Heart left ventricle (tissue), 16 donors: ENCODE data around the gene IPO7. TPM values are rescaled to one million over a fixed set of nuclear protein-coding genes. Genes with fewer than 3 reads are reported as not detected.
A peak's percentile ranks its signal among the peaks of the same experiment; 100 is the strongest.
"Not testable (repeated sequence)": the region's sequence is repeated elsewhere in the genome, so short reads cannot be mapped to it uniquely, and the experiment has no call there.

Experiments used
- ATAC-seq, 4 donors: fragments of 200-7000 bp; cut with Tn5 transposase; one replicate each; pipeline ENCODE4 v1.9.1; 2020 to 2022; ENCODE audit warnings: moderate library complexity in 4 of 4, mild to moderate bottlenecking in 3 of 4, moderate number of reproducible peaks in 1 of 4
- DNase-seq, 5 donors: peaks; one replicate each; pipeline ENCODE4 v3.0.0-alpha.2; 2020
- H3K27ac ChIP-seq, 12 donors: fragments of 200-600 bp; sonication (generic) in 4 of 12; one replicate each; pipeline versions ENCODE4 v1.5.0 to v1.8.0; 2016 to 2022; ENCODE audit warnings: mild to moderate bottlenecking in 2 of 12
- H3K27me3 ChIP-seq, 9 donors: fragments of 200-600 bp; sonication (generic) in 2 of 9; one replicate each; pipeline versions ENCODE4 v1.5.1 to v1.8.0; 2016 to 2022; ENCODE audit warnings: mild to moderate bottlenecking in 3 of 9
- H3K36me3 ChIP-seq, 9 donors: fragments of 200-600 bp; sonication (generic) in 2 of 9; one replicate each; pipeline versions ENCODE4 v1.5.0 to v1.8.0; 2018 to 2022; ENCODE audit warnings: mild to moderate bottlenecking in 2 of 9
- H3K4me1 ChIP-seq, 12 donors: fragments of 200-600 bp; sonication (generic) in 4 of 12; one replicate each; pipeline versions ENCODE4 v1.5.0 to v1.8.0; 2016 to 2022; ENCODE audit warnings: mild to moderate bottlenecking in 3 of 12
- H3K4me3 ChIP-seq, 12 donors: fragments of 200-600 bp; sonication (generic) in 4 of 12; one replicate each; pipeline versions ENCODE4 v1.5.0 to v1.8.0; 2017 to 2022; ENCODE audit warnings: mild to moderate bottlenecking in 9 of 12, moderate library complexity in 4 of 12
- H3K9me3 ChIP-seq, 12 donors: fragments of 200-600 bp; sonication (generic) in 4 of 12; one replicate each; pipeline versions ENCODE4 v1.5.0 to v1.8.0; 2016 to 2022; ENCODE audit warnings: mild to moderate bottlenecking in 1 of 12
- CTCF ChIP-seq, 12 donors: fragments of 200-600 bp; sonication (generic) in 4 of 12; IDR thresholded peaks; one replicate each; pipeline versions ENCODE4 v1.5.0 to v1.8.0; 2018 to 2022; ENCODE audit warnings: antibody characterized with exemption in 12 of 12, mild to moderate bottlenecking in 5 of 12
- POLR2A ChIP-seq, 2 donors: fragments of 450-650 bp; IDR thresholded peaks; one replicate each; pipeline ENCODE4 v1.6.1; 2017; ENCODE audit warnings: antibody characterized with exemption in 2 of 2, mild to moderate bottlenecking in 2 of 2, moderate library complexity in 2 of 2
- WGBS, 4 donors: extraction: QIAGEN DNeasy Blood & Tissue Kit in 2 of 4; methylation state at CpG; one replicate each; pipeline versions ENCODE4 v1.1.5 to v1.1.7; 2013 to 2018; 5-methylcytosine and 5-hydroxymethylcytosine counted together
- intact Hi-C, 10 donors: fragments of 100-400 bp; cut with DNase I; formaldehyde crosslinking; loops; one replicate each; pipeline versions ENCODE4 v1.11.1 to v1.14.2; 2022
- polyA plus RNA-seq, 2 donors: library from polyadenylated mRNA; stranded (reverse); fragments of 200-250 nt; gene quantifications; one replicate each; pipeline ENCODE4 v1.2.3, GENCODE V29; 2013
- total RNA-seq, 9 donors: library from RNA; depleted of rRNA in 2 of 9; stranded (reverse); fragments of >200 nt in 2 of 9; fragmentation: NEBNext Ultra II Directional in 3 of 9; extraction: Animal tissue kit (Norgen Biotek cat#: 25700) in 3 of 9; gene quantifications; one replicate each; pipeline versions ENCODE4 v1.1.0 to v1.2.4, GENCODE V29; 2016 to 2023
- donor health status: ischemic (EF 13 %, LVEDD 7.1; RV severe dilation, severe dysfunction).
- donor health status: healthy with polysubstance abuse.
- donor health status: DM: no; HTN: yes; CAD: no.
- donor health status: DM: no; HTN: no; CAD: no.
- donor health status: ischemic (EF 25% LVEDD 6.9; RV normal size, moderate dysfunction).
- donor health status: ischemic (EF 25% LVEDD 5.7; RV mildly dilated, moderate dysfunction).
- donor health status: healthy.
- donor health status: DM: yes; HTN: yes; CAD: no.
- donor health status: ischemic (EF 35%, LVEDD 5.7; RV mildly dilated, moderate dysfunction).
- donor health status: nonischemic (EF 11% LVEDD 7.7; RV severe dilation, severe dysfunction).
- donor health status: DM: yes; HTN: yes; CAD: no.
- donor health status: PGD.
- donor health status: ischemic (EF 29% LVEDD 5.4; RV normal size, mild dysfunction).
- donor health status: nonischemic (EF 23%, LVEDD 6.1; RV moderate dilation, normal function).

The IPO7 gene
- total and polyA plus RNA-seq, 11 donors, result 25.6 to 200 (median 141) TPM

DNA sequence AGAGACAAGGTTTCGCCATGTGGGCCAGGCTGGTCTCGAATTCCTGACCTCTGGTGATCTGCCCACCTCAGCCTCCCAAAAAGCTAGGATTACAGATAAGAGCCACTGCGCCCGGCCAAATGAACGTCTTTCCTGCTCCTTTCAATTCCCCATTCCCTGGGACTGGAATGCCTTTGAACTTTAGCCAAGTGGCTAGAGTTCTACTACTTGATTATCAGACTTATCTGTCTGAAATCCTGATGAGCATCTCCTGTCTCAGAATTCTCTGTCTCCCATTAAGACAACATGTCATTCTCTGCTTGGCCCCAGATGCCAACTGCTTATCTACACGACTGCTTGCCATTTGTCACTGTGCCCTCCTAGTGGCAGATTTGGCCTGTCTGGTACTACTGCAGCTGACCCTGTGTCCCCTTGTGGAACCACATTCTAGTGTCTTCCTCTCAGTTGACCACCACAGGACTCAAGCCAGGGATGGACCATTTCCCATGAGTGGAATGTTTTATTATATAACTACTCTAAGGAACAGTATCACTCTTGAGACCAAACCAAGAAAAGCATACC is 33.1 kb upstream of the IPO7 start:
- no peaks in the 10 kb centered on the region for H3K27me3 ChIP-seq
- DNase-seq (peak in 4 of 5 donors; percentile 14 to 36 (median 28)), ATAC-seq (peak; percentile 69 to 76 (median 71))
- no peaks in the 10 kb centered on the region for H3K36me3 ChIP-seq
- H3K4me3 ChIP-seq, result no peak overlapping the region
- intact Hi-C loops, result no loop called here
- H3K27ac ChIP-seq, result no peak overlapping the region
- no peaks in the 10 kb centered on the region for H3K9me3 ChIP-seq
- 30 to 46% (median 42%) methylated on average over 6 of the region's 6 CpGs for WGBS, 4 donors
- no peak for TF ChIP-seq POLR2A (IDR thresholded peaks at IDR 0.05)
- TF ChIP-seq CTCF (IDR thresholded peaks at IDR 0.05), result peak in 3 of 12 donors; percentile 10 to 24 (median 18)
- no peaks in the 10 kb centered on the region for H3K4me1 ChIP-seq

DNA sequence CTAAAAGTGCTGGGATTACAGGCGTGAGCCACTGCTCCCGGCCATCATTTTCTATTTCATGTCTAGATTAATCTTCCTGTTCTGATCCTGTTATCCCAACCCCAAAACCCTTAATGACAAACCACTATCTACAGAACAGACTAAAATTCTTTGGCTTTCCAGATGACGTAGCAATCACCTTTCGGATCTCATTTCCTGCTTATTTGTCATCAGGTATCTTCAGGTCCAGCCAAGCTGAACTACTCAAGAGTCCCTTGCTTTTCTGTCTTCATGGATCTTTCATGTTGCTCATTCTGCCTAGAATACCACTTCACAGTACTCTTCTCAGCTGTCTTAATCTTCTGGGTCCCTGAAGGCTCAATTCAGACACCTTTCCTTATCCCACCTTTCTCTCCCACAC is 27.4 kb upstream of the IPO7 start:
- Histone ChIP-seq H3K36me3 (no peaks in the 10 kb centered on the region), H3K4me1 (peaks cover 0 to 4% (median 0%) of the 10 kb centered on the region in 12 donors), H3K4me3 (no peak overlapping the region), H3K9me3 (no peaks in the 10 kb centered on the region), H3K27ac (no peak overlapping the region), H3K27me3 (no peaks in the 10 kb centered on the region)
- 91 to 95% (median 92%) methylated on average over 4 of the region's 4 CpGs for WGBS, 4 donors
- DNase-seq, result no peak
- intact Hi-C loops, result no loop called here
- TF ChIP-seq CTCF (IDR thresholded peaks at IDR 0.05) (no peak), POLR2A (IDR thresholded peaks at IDR 0.05) (no peak)
- ATAC-seq, result no peak

DNA sequence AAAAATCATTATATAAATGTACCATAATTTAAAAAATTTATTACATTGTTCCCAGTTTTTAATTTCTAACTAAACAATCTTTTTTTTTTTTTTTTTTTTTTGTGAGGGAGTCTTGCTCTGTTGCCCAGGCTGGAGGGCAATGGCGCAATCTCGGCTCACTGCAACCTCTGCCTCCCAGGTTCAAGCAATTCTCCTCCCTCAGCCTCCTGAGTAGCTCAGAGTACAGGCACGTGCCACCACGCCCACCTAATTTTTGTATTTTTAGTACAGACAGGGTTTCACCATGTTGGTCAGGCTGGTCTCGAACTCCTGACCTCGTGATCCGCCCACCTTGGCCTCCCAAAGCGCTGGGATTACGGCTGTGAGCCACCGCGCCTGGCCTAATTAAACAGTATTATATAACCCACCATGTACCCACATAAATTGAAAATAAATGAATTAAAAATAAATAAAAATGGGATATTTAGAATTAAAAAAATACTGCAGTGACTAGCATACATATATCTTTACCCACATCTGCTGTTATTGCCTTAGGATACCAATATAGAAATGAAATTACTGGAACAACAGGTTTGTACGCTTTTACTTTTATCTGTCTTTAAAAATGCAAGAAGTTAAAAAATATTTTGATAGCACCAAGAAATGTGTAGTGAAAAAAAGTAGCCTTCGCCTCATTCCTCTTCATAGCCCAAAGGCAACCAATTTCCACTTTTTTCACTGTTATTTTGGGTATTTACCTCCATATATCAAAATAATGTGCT is 23.4 kb upstream of the IPO7 start:
- intact Hi-C loops, result loop anchor here in 7 of 10 donors (5.0 to 10.0 kb wide), 5 partner anchors 44 to 954 kb away; partner anchors contain the start of gene TMEM41B (in 5 of the 7)

GRCh38 chr11:9362393-9362863 is 22.0 kb upstream of the IPO7 start:
- peaks cover 0 to 25% (median 12%) of the 10 kb centered on the region in 12 donors for H3K4me1 ChIP-seq
- peak overlapping the region in 11 of 12 donors; percentile 72 to 100 (median 98) for H3K27ac ChIP-seq
- H3K27me3 ChIP-seq, result no peaks in the 10 kb centered on the region
- no peaks in the 10 kb centered on the region for H3K36me3 ChIP-seq
- DNase-seq, result peak in 2 of 5 donors; percentile 22 to 45
- no peak for TF ChIP-seq POLR2A (IDR thresholded peaks at IDR 0.05)
- no peak for TF ChIP-seq CTCF (IDR thresholded peaks at IDR 0.05)
- no peak overlapping the region for H3K4me3 ChIP-seq
- H3K9me3 ChIP-seq, result no peaks in the 10 kb centered on the region
- 30 to 49% (median 44%) methylated on average over 2 of the region's 2 CpGs for WGBS, 4 donors
- no peak for ATAC-seq
- intact Hi-C loops, result loop anchor here in 7 of 10 donors (5.0 to 10.0 kb wide), 5 partner anchors 45 to 952 kb away; partner anchors contain the start of gene TMEM41B (in 5 of the 7)

More for the DNA sequence above, 23.4 kb upstream of the IPO7 start:
- Histone ChIP-seq H3K27ac (peak overlapping the region in 1 of 12 donors; percentile 99), H3K4me1 (peaks cover 0 to 25% (median 12%) of the 10 kb centered on the region in 12 donors)
- H3K4me3 ChIP-seq, ATAC-seq, H3K9me3 ChIP-seq, H3K27me3 ChIP-seq, DNase-seq, H3K36me3 ChIP-seq: not testable (repeated sequence)
- WGBS, 4 donors, result 95 to 96% (median 95%) methylated on average over 13 of the region's 13 CpGs
